ENCODE results near the gene CABP1. TPM values are rescaled to one million over a fixed set of nuclear protein-coding genes. Genes with fewer than 3 reads are reported as not detected.

CABP1 gene
- total RNA-seq, 1 experiment from 2014 or later, result not detected

GRCh38 chr12:120690083-120690450 is 49.6 kb downstream of the CABP1 start:
- H3F3A ChIP-seq (ENCODE audit: insufficient read depth, low read depth), result no peaks in the 10 kb centered on the region
- no peak for DNase-seq
- peaks cover 7% of the 10 kb centered on the region; the same call in 1 of the 2 replicates for H3K36me3 ChIP-seq (ENCODE audit: low read depth)
- CTCF ChIA-PET, result interaction anchor here (0.6 kb wide), 1 partner anchor 16 kb away, joined by 3 read pairs; no protein-coding TSS in a partner anchor
- POLR2A ChIA-PET (ENCODE audit: unreplicated experiment), result no interaction called here
- H3K4me3 ChIP-seq, result no peak overlapping the region
- H3K4me2 ChIP-seq, result peak overlapping the region; percentile 93; the same call in 1 of the 2 replicates
- no TSS peak for BruUV-seq (replicated peaks)
- peaks cover 59% of the 10 kb centered on the region for H3K79me2 ChIP-seq (ENCODE audit: low read depth)
- no peak overlapping the region for H3K27ac ChIP-seq
- TF ChIP-seq CTCF (conservative IDR thresholded peaks at IDR 0.05), result no peak
- no peak for TF ChIP-seq EZH2 (IDR thresholded peaks at IDR 0.05; ENCODE audit: low read depth)
- H3K4me1 ChIP-seq (replicated peaks; ENCODE audit: insufficient read depth), result peaks cover 29% of the 10 kb centered on the region
- H3K27me3 ChIP-seq (ENCODE audit: insufficient read depth, low read depth), result no peaks in the 10 kb centered on the region
- H3K9me3 ChIP-seq (ENCODE audit: insufficient read depth, low read depth), result no peaks in the 10 kb centered on the region
- intact Hi-C loops (cut with micrococcal nuclease; ENCODE audit: unreplicated experiment), result no loop called here
- peaks cover 41% of the 10 kb centered on the region for H4K20me1 ChIP-seq (ENCODE audit: insufficient read depth)
- no peaks in the 10 kb centered on the region for H3K9me2 ChIP-seq (ENCODE audit: insufficient read depth)
- no peak overlapping the region for H2AFZ ChIP-seq

- Histone ChIP-seq H3K4me2 (no peak overlapping the region; the same call in 1 of the 2 replicates), H3F3A (ENCODE audit: insufficient read depth, low read depth) (no peaks in the 10 kb centered on the region), H2AFZ (no peak overlapping the region), H3K36me3 (ENCODE audit: low read depth) (peaks cover 7% of the 10 kb centered on the region; the same call in 1 of the 2 replicates), H3K4me1 (replicated peaks; ENCODE audit: insufficient read depth) (peaks cover 23% of the 10 kb centered on the region), H3K27ac (no peak overlapping the region), H3K9me2 (ENCODE audit: insufficient read depth) (no peaks in the 10 kb centered on the region), H3K9me3 (ENCODE audit: insufficient read depth, low read depth) (no peaks in the 10 kb centered on the region), H4K20me1 (ENCODE audit: insufficient read depth) (peaks cover 41% of the 10 kb centered on the region), H3K4me3 (no peak overlapping the region), H3K27me3 (ENCODE audit: insufficient read depth, low read depth) (no peaks in the 10 kb centered on the region), H3K79me2 (ENCODE audit: low read depth) (peaks cover 59% of the 10 kb centered on the region)
- CTCF ChIA-PET, result no interaction called here
- no TSS peak for BruUV-seq (replicated peaks)
- POLR2A ChIA-PET (ENCODE audit: unreplicated experiment), result no interaction called here
- DNase-seq, result no peak
- TF ChIP-seq EZH2 (IDR thresholded peaks at IDR 0.05; ENCODE audit: low read depth), result no peak
- TF ChIP-seq CTCF (conservative IDR thresholded peaks at IDR 0.05), result no peak
- intact Hi-C loops (cut with micrococcal nuclease; ENCODE audit: unreplicated experiment), result no loop called here
Measured at GRCh38 chr12:120690978-120691377, 50.6 kb downstream of the CABP1 start.

GRCh38 chr12:120692524-120693033 is 52.2 kb downstream of the CABP1 start:
- no peak overlapping the region for H3K4me3 ChIP-seq
- TF ChIP-seq EZH2 (IDR thresholded peaks at IDR 0.05; ENCODE audit: low read depth), result no peak
- TF ChIP-seq CTCF (conservative IDR thresholded peaks at IDR 0.05), result no peak
- intact Hi-C loops (cut with micrococcal nuclease; ENCODE audit: unreplicated experiment), result no loop called here
- BruUV-seq (replicated peaks), result no TSS peak
- H4K20me1 ChIP-seq (ENCODE audit: insufficient read depth), result peaks cover 41% of the 10 kb centered on the region
- H3K4me2 ChIP-seq, result no peak overlapping the region
- H3K27ac ChIP-seq, result no peak overlapping the region
- H3K27me3 ChIP-seq (ENCODE audit: insufficient read depth, low read depth), result no peaks in the 10 kb centered on the region
- no peak overlapping the region for H2AFZ ChIP-seq
- H3K79me2 ChIP-seq (ENCODE audit: low read depth), result peaks cover 56% of the 10 kb centered on the region
- H3K9me2 ChIP-seq (ENCODE audit: insufficient read depth), result no peaks in the 10 kb centered on the region
- CTCF ChIA-PET, result interaction anchor here (0.6 kb wide), 1 partner anchor 152 kb away, joined by 3 read pairs; no protein-coding TSS in a partner anchor
- peaks cover 23% of the 10 kb centered on the region for H3K4me1 ChIP-seq (replicated peaks; ENCODE audit: insufficient read depth)
- peaks cover 7% of the 10 kb centered on the region; the same call in 1 of the 2 replicates for H3K36me3 ChIP-seq (ENCODE audit: low read depth)
- no peak for DNase-seq
- H3F3A ChIP-seq (ENCODE audit: insufficient read depth, low read depth), result no peaks in the 10 kb centered on the region
- no peaks in the 10 kb centered on the region for H3K9me3 ChIP-seq (ENCODE audit: insufficient read depth, low read depth)
- POLR2A ChIA-PET (ENCODE audit: unreplicated experiment), result interaction anchor here (0.5 kb wide), 1 partner anchor 8 kb away, joined by 3 read pairs; no protein-coding TSS in a partner anchor
